ENCODE measurements around the gene TM9SF4. TPM values are rescaled to one million over a fixed set of nuclear protein-coding genes. Genes with fewer than 3 reads are reported as not detected.
"Not testable (repeated sequence)": the region's sequence is repeated elsewhere in the genome, so short reads cannot be mapped to it uniquely, and the experiment has no call there.

The TM9SF4 gene
- polyA plus RNA-seq, 1 experiment, result 101 TPM

- CTCF ChIA-PET, result no interaction called here
- no peak overlapping the region for H3K4me3 ChIP-seq (ENCODE audit: low read depth, low read length)
- no peak for DNase-seq (ENCODE audit: low read depth)
- no peaks in the 10 kb centered on the region for H3K27me3 ChIP-seq (ENCODE audit: control insufficient read depth, insufficient read depth, low read length)
- POLR2A ChIA-PET, result no interaction called here
- H3K36me3 ChIP-seq (ENCODE audit: control insufficient read depth, insufficient read depth, low read length), result peaks cover 19% of the 10 kb centered on the region
- no peak for TF ChIP-seq CTCF (IDR thresholded peaks at IDR 0.05; ENCODE audit: insufficient read depth, low read depth, low read length)
These were observed 84.5 kb downstream of the TM9SF4 start for GRCh38 chr20:32193996-32194395.

- no peaks in the 10 kb centered on the region for H3K27me3 ChIP-seq (ENCODE audit: control insufficient read depth, insufficient read depth, low read length)
- no peak for TF ChIP-seq CTCF (IDR thresholded peaks at IDR 0.05; ENCODE audit: insufficient read depth, low read depth, low read length)
- DNase-seq (ENCODE audit: low read depth), result no peak
- ChIA-PET POLR2A (no interaction called here), CTCF (interaction anchor here (1.0 kb wide), 1 partner anchor 8 kb away, joined by 3 read pairs; no protein-coding TSS in a partner anchor)
- no peak overlapping the region for H3K4me3 ChIP-seq (ENCODE audit: low read depth, low read length)
- peaks cover 19% of the 10 kb centered on the region for H3K36me3 ChIP-seq (ENCODE audit: control insufficient read depth, insufficient read depth, low read length)
These were observed 86.1 kb downstream of the TM9SF4 start for GRCh38 chr20:32195581-32195980.

GRCh38 chr20:32196613-32197012 lies 87.1 kb downstream of the TM9SF4 start:
- H3K27me3 ChIP-seq (ENCODE audit: control insufficient read depth, insufficient read depth, low read length); H3K4me3 ChIP-seq (ENCODE audit: low read depth, low read length); CTCF ChIA-PET; DNase-seq (ENCODE audit: low read depth); POLR2A ChIA-PET: not testable (repeated sequence)
- H3K36me3 ChIP-seq (ENCODE audit: control insufficient read depth, insufficient read depth, low read length), result peaks cover 21% of the 10 kb centered on the region

GRCh38 chr20:32197136-32197535 lies 87.6 kb downstream of the TM9SF4 start:
- CTCF ChIA-PET; POLR2A ChIA-PET; H3K4me3 ChIP-seq (ENCODE audit: low read depth, low read length); H3K27me3 ChIP-seq (ENCODE audit: control insufficient read depth, insufficient read depth, low read length); DNase-seq (ENCODE audit: low read depth): not testable (repeated sequence)
- peaks cover 22% of the 10 kb centered on the region for H3K36me3 ChIP-seq (ENCODE audit: control insufficient read depth, insufficient read depth, low read length)

- H3K27me3 ChIP-seq (ENCODE audit: control insufficient read depth, insufficient read depth, low read length), result no peaks in the 10 kb centered on the region
- POLR2A ChIA-PET, result no interaction called here
- CTCF ChIA-PET, result no interaction called here
- DNase-seq (ENCODE audit: low read depth), result no peak
- H3K36me3 ChIP-seq (ENCODE audit: control insufficient read depth, insufficient read depth, low read length), result peaks cover 22% of the 10 kb centered on the region
- H3K4me3 ChIP-seq (ENCODE audit: low read depth, low read length), result no peak overlapping the region
- no peak for TF ChIP-seq CTCF (IDR thresholded peaks at IDR 0.05; ENCODE audit: insufficient read depth, low read depth, low read length)
These were observed 89.5 kb downstream of the TM9SF4 start for GRCh38 chr20:32199006-32199405.

- Histone ChIP-seq H3K27me3 (ENCODE audit: control insufficient read depth, insufficient read depth, low read length) (no peaks in the 10 kb centered on the region), H3K4me3 (ENCODE audit: low read depth, low read length) (no peak overlapping the region), H3K36me3 (ENCODE audit: control insufficient read depth, insufficient read depth, low read length) (peaks cover 11% of the 10 kb centered on the region)
- POLR2A ChIA-PET, result no interaction called here
- CTCF ChIA-PET, result no interaction called here
- no peak for TF ChIP-seq CTCF (IDR thresholded peaks at IDR 0.05; ENCODE audit: insufficient read depth, low read depth, low read length)
- DNase-seq (ENCODE audit: low read depth), result no peak
These were observed 91.9 kb downstream of the TM9SF4 start for GRCh38 chr20:32201296-32201976.

All from BJ (cell line).